Measurements from ENCODE around the gene NRIP2.
A peak's percentile ranks its signal among the peaks of the same experiment; 100 is the strongest.

The NRIP2 gene

DNA sequence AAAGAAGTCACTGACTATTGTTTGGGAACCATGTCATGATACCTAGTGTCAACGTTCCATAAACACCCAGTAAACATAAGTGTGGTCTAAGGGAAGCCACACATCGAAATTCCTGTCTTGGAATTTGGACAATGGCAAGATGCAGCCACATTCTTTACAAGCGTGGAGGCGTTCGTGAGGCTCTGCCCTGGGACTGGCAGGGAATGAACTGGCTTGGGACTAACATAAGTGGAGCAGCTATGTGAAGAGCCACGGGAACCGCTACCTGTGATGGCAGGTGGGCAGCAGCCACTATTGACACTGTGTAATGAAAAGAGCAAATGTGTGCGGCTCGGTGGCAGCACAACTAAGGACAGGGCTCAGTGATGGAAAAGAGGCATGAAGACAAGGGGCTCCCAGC is 10.0 kb upstream of the NRIP2 start:
- DNase-seq = no peak

DNA sequence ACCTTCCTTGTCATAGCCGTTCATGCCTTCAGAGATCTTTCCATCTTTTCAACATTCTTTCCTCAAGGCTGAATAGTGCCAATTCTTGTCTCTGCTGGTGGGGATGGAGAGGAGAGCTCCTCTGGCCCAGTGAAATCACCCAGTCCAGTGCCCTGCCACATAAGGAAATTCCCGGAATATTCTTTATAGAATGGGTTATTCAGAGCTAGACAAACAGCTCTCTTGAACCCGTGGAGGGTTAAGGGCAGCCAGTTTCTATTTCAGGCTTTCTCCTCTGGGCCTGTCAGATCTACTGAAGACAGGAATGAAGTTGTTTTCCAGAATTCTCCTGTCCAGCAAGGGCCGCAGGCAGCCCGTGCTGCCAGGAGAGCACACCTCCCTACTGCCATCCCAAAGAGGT is 8.1 kb upstream of the NRIP2 start:
- no peak for DNase-seq

DNA sequence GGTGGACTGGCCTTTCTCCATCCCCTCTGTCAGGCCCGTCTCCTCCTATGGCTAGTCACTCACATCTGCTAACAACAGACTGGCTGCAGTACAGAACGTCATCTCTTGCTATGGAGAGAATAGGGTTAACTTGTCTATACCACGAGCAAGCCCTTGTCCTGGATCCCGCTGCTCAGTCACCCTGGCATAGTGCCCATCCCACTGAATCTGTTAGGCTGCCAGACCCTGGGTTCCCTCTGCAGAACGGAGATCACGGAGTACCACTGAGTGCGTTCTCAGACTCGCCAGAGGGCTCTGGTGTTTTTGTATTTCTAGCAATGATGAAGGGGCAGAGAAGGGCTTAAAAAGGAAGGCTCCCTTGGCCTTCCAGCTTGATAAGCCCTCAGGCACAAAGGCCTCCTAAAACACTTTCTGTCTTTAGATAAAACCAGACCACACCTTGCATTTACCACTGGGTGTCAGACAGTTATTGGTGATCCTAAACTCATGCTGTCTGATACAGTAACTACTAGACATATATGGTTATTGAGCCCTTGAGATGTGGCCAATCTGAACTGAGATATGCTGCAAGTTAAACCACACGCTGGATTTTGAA is 6.3 kb upstream of the NRIP2 start:
- no peak for DNase-seq

DNA sequence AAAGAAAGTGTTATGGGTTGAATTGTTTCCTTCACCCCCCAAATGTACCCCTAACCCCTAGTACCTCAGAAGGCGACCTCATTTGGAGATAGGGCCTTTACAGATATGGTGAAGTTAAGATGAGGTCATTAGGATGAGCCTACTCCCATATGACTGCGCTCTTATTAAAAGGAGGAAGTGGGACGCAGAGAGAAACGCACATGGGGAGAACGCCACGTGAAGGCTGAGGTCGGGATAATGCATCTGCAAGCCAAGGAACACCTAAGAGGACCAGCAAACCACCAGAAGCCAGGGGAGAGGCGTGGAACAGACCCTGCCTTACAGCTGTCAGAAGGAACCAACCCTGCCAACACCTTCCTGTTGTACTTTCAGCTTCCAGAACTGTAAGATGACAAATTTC is 1.7 kb upstream of the NRIP2 start:
- no peak for DNase-seq

DNA sequence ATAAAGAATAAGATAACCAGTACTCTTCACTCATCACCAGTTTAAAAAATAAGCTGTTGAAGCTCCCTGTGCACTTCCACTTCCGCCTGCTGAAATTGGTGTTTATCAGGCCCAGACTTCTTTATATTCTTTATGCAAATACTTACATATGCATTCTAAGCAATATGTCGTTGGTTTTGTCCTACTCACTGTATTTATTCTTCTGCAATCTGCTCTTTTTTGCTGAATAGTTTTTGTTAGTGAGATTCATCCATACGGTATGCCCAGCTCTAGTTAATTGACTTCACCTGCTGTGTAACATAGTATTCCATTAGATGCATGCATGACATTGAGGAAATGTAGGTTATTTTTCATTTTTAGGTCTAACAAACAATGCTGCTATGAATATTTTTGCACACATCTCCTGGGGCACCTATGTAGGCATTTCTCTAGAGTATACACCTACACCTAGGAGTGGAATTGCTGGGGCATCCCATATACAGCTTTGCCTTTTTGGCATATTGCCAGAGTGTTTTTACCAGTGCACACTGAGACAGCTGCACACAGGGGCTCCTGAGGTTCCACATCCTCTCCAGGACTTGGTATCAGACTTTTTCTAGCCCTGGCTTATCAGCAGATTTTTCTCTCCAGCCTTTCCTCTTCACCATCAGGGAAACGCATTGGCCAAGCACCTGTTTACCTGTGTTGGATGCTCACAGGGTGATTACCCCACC is 1.0 kb upstream of the NRIP2 start:
- DNase-seq = no peak

DNA sequence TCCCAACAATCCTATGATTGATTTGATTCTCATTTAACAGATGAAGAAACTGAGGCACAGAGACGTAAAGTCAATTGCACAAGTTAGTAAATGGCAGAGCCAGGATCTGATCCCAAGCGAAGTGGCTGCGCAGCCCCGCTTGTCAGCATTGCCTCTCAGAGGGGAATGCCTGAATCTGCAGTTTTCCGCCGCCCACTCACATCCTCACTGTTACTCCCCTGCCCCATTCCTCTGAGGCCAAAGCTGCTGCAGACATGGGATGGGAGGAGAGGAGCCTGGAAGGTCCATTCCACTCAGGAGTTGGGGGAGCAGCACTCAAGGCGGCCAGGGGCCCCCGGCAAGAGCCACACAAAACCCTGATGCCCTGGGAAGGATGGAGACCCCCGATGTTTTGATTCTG is 1.0 kb downstream of the NRIP2 start:
- DNase-seq = no peak

DNA sequence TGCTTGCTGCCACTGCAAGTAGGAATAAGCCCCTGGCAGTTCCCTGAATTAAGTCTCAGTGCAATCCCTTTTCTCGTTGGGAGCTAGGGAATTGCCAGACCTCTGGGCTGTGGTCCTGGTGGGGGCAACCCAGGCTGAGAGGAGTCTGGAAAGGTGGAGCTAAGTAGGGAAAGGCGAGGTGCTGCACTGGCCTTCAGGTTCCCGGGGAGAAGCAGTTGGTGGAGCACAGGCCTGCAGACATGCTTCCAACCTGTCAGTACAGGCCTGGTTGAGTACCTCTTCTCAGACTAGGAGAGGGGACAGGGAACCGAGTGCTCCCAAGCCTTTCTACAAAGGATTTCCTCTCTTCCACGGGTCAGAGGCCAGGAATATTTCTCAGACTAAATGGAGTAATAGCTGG is 1.5 kb downstream of the NRIP2 start:
- no peak for DNase-seq

DNA sequence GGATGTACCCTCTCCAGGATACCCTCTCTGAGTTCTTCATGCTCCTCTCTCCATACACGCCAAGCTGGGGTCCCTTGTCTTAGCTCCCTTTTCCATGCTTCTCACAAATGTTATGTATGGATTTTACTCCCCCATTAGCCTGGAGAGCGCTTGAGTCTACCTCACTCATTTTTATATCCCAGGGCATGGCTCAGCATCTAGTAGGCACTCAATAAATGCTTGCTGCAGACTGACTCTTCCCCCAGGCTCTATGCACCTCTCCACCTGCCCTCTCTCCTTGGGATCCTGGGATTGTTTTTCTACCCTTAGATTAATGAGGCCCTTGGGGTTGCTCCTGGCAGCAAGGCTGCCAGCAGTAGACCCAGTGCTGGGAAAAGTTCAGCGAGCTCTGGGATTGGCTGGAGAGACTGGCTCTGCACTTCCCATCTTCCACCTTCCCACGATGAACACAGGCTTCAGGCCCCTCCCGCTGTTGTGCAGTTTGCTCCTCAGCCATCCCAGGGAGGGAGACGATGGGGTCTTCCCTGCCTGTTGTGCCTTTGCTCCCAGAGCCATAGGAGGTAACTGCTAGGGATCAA is 2.2 kb downstream of the NRIP2 start:
- DNase-seq = no peak

DNA sequence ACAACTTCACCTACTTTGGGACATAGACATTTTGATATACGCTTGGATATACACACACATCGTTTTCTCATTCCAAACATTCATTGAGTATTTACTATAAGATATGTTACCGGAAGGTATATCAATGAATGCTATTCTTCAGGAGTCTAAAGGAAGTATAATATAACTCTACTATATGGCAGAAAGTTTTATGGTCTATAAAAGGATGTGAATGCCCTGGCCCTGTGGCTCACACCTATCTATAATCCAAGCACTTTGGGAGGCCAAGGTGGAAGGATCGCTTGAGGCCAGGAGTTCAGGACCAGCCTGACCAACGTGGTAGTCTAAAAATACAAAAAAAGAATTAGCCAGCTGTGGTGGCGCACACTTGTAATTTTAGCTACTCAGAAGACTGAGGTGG is 5.6 kb downstream of the NRIP2 start:
- DNase-seq = no peak

DNA sequence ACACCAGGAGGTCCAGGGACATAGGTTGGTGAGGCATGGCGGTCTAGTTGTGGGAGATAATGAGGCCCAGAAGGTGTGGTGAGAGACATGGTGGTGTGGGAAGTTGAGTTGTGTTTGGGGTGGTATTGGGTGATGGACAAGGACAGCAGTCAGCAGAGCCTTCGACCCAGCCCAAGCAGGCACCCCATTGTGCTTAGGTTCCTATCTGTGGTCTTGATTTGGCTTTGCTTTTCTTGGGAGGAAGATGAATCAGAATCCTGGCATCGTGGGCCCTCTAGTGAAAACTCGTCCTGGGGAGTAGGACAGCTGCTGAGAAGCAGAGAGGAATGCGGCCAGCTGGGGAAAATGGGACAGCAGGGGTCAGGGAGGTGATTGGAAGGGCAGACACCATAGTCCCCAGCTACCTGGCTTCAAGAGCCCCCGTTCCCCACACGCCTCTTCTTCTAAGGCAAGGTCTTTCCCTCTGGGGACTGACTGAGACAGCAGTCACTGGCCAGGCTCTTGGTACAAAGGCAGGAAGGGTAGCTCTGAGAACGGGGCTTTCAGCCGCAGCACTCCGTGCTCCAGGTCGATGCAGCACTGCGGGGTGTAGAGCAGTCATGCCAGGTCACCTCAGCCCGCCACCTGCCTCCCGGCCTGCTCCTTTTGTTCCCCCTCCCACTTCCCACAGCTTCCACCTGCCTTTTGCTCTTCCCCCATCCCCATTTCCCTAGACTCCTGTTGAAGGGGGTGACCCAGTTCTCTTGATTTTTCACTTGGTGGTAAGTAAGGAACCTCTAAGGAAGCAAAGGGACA is 7.9 kb downstream of the NRIP2 start:
- DNase-seq = no peak

DNA sequence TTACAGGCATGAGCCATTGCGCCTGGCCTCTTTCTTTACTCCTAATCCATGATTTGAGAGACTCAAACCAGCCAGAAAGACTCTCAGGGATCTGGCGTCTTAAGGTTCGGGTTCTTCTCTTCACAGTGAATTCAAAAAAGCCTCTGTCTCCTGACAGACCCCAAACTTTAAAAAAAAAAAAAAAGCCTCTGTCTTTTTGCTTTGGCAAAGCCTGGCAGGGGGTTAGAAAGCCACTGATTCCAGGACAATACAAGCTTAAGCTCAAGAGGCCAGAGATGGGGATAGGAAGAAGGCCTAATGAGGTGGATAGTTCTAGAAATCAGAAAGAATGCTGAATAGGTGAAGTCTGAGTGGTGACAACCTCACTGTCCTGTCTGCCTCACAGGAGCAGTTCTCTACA is 8.8 kb downstream of the NRIP2 start:
- no peak for DNase-seq

DNA sequence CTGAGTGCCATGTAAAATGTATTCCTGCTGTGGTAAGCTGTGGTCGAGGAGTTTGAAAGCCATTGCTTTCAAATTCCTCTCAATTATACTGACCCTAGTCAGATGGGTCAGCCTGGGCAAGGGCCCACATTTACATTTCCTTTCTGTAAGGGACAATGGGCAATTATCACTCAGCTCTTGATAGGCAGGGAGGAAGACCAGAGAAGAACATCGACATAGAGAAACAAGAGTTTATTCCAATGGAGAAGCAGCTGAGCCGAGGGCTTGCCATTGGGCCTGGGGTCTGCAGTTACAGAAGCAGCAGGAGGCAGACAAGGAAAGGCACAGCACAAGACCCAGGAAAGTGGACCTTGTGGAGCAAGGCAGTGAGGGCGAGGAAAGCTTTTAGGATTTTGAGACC is 9.7 kb downstream of the NRIP2 start:
- no peak for DNase-seq

DNA sequence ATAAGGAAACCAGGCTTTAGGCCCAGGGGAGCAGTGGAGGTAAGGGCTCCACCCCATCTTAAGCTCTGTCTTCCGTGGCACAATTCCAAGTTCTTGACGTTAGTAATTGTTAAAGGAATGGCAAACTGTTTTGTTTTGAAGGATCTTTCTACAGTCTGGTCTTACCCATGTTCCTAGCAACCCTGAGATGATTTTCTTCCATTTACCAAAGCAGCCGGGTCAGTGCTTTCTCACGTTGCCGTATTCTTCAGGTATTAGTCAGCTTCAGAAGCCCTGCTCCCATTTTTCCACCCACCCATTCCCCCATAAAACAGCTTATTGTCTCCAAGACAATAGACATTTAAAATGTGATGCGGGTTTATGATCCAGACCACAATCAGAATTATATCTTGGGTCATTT is 10.3 kb downstream of the NRIP2 start:
- no peak for DNase-seq

DNA sequence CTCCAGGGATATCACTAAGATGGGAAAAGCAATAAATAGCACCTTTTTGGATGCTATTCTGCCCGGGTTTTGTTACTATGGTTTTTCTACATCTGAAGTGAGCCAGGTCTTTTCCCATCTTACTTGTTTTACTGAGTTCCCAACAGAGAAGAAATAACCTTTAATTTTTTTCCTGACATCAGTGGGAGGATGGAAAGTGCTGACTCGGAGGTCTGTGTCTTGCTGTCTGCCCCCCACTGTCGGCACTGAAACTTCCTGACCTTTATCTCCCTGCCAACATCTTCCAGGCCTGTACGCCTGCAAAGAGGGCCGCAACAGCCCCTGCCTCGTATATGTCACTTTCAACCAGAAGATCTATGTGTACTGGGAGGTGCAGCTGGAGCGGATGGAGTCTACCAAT is 11.4 kb downstream of the NRIP2 start:
- DNase-seq = no peak

DNA sequence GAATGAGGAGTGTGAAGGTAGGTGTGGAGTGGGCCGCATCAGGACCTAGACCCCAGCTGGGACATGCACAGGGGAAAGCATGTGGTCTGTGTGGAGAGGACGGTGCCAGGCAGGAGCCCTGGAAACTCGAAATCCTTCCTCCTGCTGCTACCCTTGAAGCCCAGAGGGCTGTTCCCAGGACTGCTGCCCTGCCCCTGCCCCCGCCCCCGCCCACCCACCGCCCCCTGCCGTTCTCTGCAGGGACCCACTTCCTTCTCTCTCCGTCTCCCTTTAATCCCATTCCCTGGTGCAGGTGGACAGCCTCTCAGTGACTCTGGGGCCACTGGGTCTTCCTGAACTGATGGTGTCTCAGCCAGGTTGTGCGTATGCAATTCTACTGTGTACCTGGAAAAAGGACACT is 14.4 kb downstream of the NRIP2 start:
- DNase-seq = no peak

DNA sequence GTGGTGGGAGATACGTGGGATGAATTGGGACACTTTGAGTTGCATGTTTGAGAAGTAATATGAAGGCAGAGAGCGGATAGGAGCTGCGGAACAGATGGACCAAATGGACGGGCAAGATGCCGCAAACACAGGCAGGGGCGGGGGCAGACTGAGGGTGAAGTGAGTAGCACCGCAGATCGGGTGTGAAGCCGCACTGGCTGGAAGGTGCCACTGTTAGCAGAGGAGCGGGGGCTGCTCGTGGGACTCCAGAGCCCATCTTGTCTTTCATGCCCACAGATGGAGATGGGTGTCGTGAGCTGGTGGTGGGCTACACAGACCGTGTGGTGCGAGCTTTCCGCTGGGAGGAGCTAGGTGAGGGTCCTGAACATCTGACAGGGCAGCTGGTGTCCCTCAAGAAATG is 15.0 kb downstream of the NRIP2 start:
- DNase-seq = no peak

DNA sequence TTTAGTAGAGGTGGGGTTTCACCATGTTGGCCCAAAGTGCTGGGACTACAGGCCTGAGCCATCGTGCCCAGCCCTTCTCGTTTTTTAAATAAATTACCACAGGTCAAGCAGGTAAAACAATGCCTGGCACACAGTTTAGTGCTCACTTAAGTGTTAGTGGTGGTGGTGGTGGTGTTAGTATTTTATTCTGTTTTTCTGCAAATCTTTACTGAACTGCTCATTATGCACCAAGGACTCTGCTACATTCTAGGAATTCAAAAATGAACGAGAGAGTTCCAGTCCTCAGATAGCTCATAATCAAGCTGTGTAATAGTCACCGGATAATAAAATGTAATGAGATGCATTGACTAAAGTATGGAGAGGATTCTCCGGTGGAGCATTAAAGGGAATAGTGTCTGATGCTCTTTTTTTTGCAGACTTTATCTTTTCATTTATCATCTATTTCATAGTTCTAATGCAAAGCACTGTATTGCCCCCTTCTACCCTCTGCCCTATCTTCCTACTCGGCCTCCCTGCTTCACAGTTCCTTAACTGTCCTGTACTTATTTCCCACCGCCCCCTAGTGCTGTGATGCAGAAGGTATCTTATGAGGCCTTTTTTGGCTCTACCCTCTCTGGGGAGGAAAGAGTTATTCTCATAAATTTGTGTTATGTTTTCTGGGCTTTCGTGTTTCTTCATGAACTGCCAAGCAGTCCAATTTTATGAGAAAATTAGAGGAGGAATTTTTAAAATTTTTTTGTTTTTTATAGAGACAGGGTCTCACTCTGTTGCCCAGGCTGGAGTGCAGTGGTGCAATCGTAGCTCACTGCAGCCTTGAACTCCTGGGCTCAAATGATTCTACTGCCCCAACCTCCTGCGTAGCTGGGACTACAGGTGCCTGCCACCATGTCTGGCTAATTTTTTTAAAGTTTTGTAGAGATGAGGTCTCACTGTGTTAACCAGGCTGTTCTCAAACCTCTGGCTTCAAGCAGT is 21.3 kb downstream of the NRIP2 start:
- DNase-seq = peak; percentile 69

DNA sequence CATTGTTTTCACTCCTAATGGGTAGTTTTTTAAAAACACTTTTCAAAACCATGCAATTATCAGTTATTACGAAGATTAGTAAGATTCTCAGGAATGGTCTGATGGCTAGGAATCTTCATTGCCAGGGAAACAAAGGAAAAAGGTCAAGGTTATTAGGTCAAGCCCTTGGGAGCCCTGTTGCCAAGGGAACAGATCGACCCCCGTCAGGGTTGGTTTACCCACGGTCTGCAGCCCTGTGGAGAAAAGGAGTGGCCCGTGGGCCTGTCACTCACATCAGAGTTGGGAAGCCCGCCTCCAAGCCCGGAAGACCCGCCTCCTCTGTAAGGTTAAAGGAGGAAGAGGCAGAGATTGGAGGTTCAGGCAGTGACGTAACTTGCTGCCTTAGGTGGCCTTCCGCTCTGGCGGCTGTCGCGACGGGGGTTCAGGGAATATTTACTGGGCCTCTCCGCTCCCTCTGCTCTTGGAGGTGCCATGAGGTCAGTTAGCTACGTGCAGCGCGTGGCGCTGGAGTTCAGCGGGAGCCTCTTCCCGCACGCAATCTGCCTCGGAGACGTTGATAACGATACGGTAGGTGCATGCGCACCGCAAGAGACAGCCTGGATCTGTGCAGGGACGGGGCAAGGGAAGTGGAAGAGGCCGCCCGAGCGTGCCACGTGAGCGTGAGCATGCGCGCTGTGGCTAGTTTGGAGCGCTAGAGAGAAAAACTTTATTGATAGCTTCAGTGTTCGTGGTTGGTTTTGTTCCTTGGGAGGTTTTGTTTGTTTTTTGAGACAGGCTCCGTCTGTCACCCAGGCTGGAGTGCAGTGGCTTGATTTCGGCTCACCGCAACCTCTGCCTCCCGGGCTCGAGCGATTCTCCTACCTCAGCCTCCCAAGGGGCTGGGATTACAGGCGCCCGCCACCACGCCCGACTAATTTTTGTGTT is 22.3 kb downstream of the NRIP2 start, which contains the start of gene ITFG2:
Gene ITFG2 (plus strand): TSS at position 379 of the 924 bp plus-strand sequence. CDS start 93 bp downstream, at position 472.
- DNase-seq = peak; percentile 98

DNA sequence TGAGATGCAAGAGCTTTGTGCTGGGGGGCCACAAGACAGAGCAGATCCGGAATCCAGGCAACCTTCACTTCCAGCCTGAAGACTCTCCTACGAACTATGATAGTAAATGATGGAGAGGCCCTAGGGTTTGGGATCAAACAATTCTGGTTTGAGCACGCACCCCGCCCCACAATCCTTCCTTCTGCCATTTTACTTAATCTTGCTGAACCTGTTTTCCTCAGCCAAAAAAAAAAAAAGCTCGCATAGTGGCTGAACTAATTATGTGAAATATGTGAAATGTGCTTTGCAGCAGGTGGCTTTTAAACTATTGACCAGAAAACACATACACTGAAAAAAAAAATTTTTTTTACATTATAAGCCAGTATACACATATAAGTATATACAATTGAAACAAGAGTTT is 23.0 kb downstream of the NRIP2 start:
- no peak for DNase-seq

DNA sequence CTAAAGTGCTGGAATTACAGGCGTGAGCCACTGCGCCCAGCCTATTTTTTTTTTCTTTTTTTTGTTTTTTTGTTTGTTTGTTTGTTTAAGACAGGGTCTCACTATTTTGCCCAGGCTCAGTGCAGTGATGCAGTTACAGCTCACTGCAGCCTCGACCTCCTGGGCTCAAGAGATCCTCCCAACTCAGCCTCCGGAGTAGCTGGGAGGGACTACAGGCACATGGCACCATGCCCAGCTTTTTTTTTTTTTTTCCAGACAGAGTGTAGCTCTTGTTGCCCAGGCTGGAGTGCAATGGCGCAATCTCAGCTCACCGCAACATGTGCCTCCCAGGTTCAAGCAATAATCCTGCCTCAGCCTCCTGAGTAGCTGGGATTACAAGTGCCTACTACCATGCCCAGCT is 28.1 kb downstream of the NRIP2 start:
- no peak for DNase-seq

DNA sequence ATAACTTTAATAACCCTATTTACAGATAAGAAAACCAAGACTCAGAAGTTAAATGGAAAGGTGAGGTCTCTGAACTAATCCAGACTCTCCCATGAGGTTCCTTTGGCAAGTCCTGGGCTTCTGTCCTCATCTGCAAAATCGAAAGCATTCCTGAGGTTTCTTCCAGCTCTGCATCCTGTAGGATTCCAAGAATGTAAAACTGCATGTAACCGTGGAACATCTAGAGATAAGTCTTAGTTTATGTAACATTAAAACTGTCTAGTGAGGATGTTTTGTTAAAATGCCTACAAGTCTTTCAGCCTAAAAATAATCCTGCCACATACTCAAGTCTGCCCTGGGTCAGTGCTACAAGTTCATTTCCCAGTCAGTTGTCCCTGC is 29.7 kb downstream of the NRIP2 start:
- no peak for DNase-seq
